HL-60 (cell line): ENCODE measurements around the gene TENM4.

Experiments used
- DNase-seq, 2 experiments: peaks; one replicate each; pipeline ENCODE4 v3.0.0-alpha.2; 2010 to 2020; ENCODE audit warnings: low read depth in 1 of 2, low spot score in 1 of 2
- H3K27ac ChIP-seq: fragments of 250-450 bp; sonication (Bioruptor Pico); replicated peaks from 2 replicates; pipeline ENCODE4 v1.5.1; 2020; ENCODE audit warnings: mild to moderate bottlenecking, moderate library complexity
- H3K27me3 ChIP-seq: fragments of 250-450 bp; sonication (Bioruptor Pico); 2 replicates; pipeline ENCODE4 v1.5.1; 2021; ENCODE audit warnings: mild to moderate bottlenecking, moderate library complexity; ENCODE audit not compliant: insufficient read depth, poor library complexity, severe bottlenecking
- H3K4me3 ChIP-seq: replicated peaks from 2 replicates; pipeline ENCODE4 v1.5.1; 2011; ENCODE audit warnings: mild to moderate bottlenecking, control low read depth, low read length; ENCODE audit not compliant: insufficient read depth
- GABPA ChIP-seq: IDR thresholded peaks from 2 replicates; pipeline ENCODE4 v1.6.1; 2012; ENCODE audit warnings: low read depth
- POLR2AphosphoS5 ChIP-seq: IDR thresholded peaks from 2 replicates; pipeline ENCODE4 v1.6.1; 2012; ENCODE audit warnings: low read depth
- SPI1 ChIP-seq: IDR thresholded peaks from 2 replicates; pipeline ENCODE4 v1.6.1; 2012; ENCODE audit warnings: low read depth, mild to moderate bottlenecking, borderline replicate concordance
- TF ChIP-seq, protein P1 (sequence below): IDR thresholded peaks from one replicate; pipeline ENCODE4 v1.5.1; 2011; ENCODE audit warnings: low read length, control low read depth, inconsistent platforms; ENCODE audit not compliant: insufficient read depth
- TF ChIP-seq, protein P2 (sequence below): IDR thresholded peaks from 2 replicates; pipeline ENCODE4 v1.6.1; 2012; ENCODE audit warnings: low read depth; ENCODE audit not compliant: insufficient replicate concordance

The TENM4 gene

GRCh38 chr11:78807351-78807750 is 633.5 kb downstream of the TENM4 start:
- no peak for DNase-seq
- Histone ChIP-seq H3K27ac (no peak overlapping the region), H3K27me3 (no peaks in the 10 kb centered on the region), H3K4me3 (no peak overlapping the region)
- TF ChIP-seq SPI1, result no peak

- DNase-seq, result peak in 1 of 2 experiments; percentile 29
- no peak overlapping the region for H3K4me3 ChIP-seq
- H3K27me3 ChIP-seq, result no peaks in the 10 kb centered on the region
- TF ChIP-seq, protein P1, sequence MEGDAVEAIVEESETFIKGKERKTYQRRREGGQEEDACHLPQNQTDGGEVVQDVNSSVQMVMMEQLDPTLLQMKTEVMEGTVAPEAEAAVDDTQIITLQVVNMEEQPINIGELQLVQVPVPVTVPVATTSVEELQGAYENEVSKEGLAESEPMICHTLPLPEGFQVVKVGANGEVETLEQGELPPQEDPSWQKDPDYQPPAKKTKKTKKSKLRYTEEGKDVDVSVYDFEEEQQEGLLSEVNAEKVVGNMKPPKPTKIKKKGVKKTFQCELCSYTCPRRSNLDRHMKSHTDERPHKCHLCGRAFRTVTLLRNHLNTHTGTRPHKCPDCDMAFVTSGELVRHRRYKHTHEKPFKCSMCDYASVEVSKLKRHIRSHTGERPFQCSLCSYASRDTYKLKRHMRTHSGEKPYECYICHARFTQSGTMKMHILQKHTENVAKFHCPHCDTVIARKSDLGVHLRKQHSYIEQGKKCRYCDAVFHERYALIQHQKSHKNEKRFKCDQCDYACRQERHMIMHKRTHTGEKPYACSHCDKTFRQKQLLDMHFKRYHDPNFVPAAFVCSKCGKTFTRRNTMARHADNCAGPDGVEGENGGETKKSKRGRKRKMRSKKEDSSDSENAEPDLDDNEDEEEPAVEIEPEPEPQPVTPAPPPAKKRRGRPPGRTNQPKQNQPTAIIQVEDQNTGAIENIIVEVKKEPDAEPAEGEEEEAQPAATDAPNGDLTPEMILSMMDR, result no peak
- TF ChIP-seq, protein P2, sequence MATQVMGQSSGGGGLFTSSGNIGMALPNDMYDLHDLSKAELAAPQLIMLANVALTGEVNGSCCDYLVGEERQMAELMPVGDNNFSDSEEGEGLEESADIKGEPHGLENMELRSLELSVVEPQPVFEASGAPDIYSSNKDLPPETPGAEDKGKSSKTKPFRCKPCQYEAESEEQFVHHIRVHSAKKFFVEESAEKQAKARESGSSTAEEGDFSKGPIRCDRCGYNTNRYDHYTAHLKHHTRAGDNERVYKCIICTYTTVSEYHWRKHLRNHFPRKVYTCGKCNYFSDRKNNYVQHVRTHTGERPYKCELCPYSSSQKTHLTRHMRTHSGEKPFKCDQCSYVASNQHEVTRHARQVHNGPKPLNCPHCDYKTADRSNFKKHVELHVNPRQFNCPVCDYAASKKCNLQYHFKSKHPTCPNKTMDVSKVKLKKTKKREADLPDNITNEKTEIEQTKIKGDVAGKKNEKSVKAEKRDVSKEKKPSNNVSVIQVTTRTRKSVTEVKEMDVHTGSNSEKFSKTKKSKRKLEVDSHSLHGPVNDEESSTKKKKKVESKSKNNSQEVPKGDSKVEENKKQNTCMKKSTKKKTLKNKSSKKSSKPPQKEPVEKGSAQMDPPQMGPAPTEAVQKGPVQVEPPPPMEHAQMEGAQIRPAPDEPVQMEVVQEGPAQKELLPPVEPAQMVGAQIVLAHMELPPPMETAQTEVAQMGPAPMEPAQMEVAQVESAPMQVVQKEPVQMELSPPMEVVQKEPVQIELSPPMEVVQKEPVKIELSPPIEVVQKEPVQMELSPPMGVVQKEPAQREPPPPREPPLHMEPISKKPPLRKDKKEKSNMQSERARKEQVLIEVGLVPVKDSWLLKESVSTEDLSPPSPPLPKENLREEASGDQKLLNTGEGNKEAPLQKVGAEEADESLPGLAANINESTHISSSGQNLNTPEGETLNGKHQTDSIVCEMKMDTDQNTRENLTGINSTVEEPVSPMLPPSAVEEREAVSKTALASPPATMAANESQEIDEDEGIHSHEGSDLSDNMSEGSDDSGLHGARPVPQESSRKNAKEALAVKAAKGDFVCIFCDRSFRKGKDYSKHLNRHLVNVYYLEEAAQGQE, result no peak
- TF ChIP-seq GABPA, result no peak
- no peak for TF ChIP-seq SPI1
- TF ChIP-seq POLR2AphosphoS5, result no peak
- H3K27ac ChIP-seq, result no peak overlapping the region
Measured at GRCh38 chr11:78806214-78807004, 634.4 kb downstream of the TENM4 start.

- TF ChIP-seq SPI1, result no peak
- no peak for TF ChIP-seq GABPA
- TF ChIP-seq, protein P1, result no peak
- TF ChIP-seq, protein P2, result no peak
- TF ChIP-seq POLR2AphosphoS5, result no peak
- no peak overlapping the region for H3K4me3 ChIP-seq
- no peaks in the 10 kb centered on the region for H3K27me3 ChIP-seq
- no peak for DNase-seq
- H3K27ac ChIP-seq, result no peak overlapping the region
Measured at GRCh38 chr11:78804991-78805390, 635.8 kb downstream of the TENM4 start.

- no peaks in the 10 kb centered on the region for H3K27me3 ChIP-seq
Measured at GRCh38 chr11:78803995-78804394, 636.8 kb downstream of the TENM4 start.

More at GRCh38 chr11:78803995-78804394, 636.8 kb downstream of the TENM4 start:
- H3K4me3 ChIP-seq, result no peak overlapping the region
- no peak for DNase-seq
- H3K27ac ChIP-seq, result no peak overlapping the region
- TF ChIP-seq SPI1, result no peak
